HG03066 (cell line): ENCODE results near the gene MED13.
"Not testable (repeated sequence)": the region's sequence is repeated elsewhere in the genome, so short reads cannot be mapped to it uniquely, and the experiment has no call there.

ENCODE experiments used
- ATAC-seq: cut with Tn5 transposase; IDR thresholded peaks from one replicate; pipeline ENCODE4 v1.9.1; 2021; ENCODE audit warnings: low read depth; ENCODE audit not compliant: unreplicated experiment

Gene MED13

GRCh38 chr17:62090868-62091267 lies 25.8 kb upstream of the MED13 start:
- no peak for ATAC-seq

GRCh38 chr17:62090021-62090824 lies 25.1 kb upstream of the MED13 start:
- ATAC-seq = no peak

GRCh38 chr17:62089334-62089733 lies 24.3 kb upstream of the MED13 start:
- ATAC-seq = no peak

- no peak for ATAC-seq
These were observed 21.7 kb upstream of the MED13 start for GRCh38 chr17:62086737-62087136.

GRCh38 chr17:62085511-62086408 lies 20.7 kb upstream of the MED13 start:
- ATAC-seq = no peak

- no peak for ATAC-seq
These were observed 19.5 kb upstream of the MED13 start for GRCh38 chr17:62084585-62084984.

- ATAC-seq = no peak
These were observed 18.6 kb upstream of the MED13 start for GRCh38 chr17:62083651-62084050.

- ATAC-seq = no peak
These were observed 15.6 kb upstream of the MED13 start for GRCh38 chr17:62080647-62081046.

GRCh38 chr17:62078009-62078408 lies 12.9 kb upstream of the MED13 start:
- no peak for ATAC-seq

- no peak for ATAC-seq
These were observed 12.0 kb upstream of the MED13 start for GRCh38 chr17:62076864-62077788.

- ATAC-seq = no peak
These were observed 10.3 kb upstream of the MED13 start for GRCh38 chr17:62075308-62075815.

GRCh38 chr17:62073993-62074392 lies 8.9 kb upstream of the MED13 start:
- no peak for ATAC-seq

GRCh38 chr17:62072855-62073254 lies 7.8 kb upstream of the MED13 start:
- not testable (repeated sequence) for ATAC-seq

- no peak for ATAC-seq
These were observed 5.8 kb upstream of the MED13 start for GRCh38 chr17:62070900-62071299.

- no peak for ATAC-seq
These were observed 2.4 kb upstream of the MED13 start for GRCh38 chr17:62067165-62068145.

- peak; percentile 93 for ATAC-seq
These were observed 762 bp upstream of the MED13 start for GRCh38 chr17:62065611-62066468.

- ATAC-seq = no peak
These were observed 868 bp downstream of the MED13 start for GRCh38 chr17:62064029-62064790.

GRCh38 chr17:62062944-62063343 lies 2.1 kb downstream of the MED13 start:
- no peak for ATAC-seq
